ENCODE data around the gene SRSF12. TPM values are rescaled to one million over a fixed set of nuclear protein-coding genes. Genes with fewer than 3 reads are reported as not detected.
"Not testable (repeated sequence)": the region's sequence is repeated elsewhere in the genome, so short reads cannot be mapped to it uniquely, and the experiment has no call there.

Gene SRSF12
- total RNA-seq, 6 donors from 2014 or later: 0.10 to 0.89 (median 0.23) TPM; not detected in 1

GRCh38 chr6:89138173-89138572 is 20.3 kb upstream of the SRSF12 start:
- H3K9me3 ChIP-seq: no peaks in the 10 kb centered on the region
- WGBS, 2 donors: 87 to 89% methylated on average over 2 of the region's 2 CpGs

GRCh38 chr6:89134723-89135122 is 16.9 kb upstream of the SRSF12 start:
- DNase-seq: no peak
- no peaks in the 10 kb centered on the region for H3K36me3 ChIP-seq
- no peak for ATAC-seq (ENCODE audit: low FRiP score in 2 of 2)
- TF ChIP-seq CTCF (IDR thresholded peaks at IDR 0.05) (no peak), POLR2AphosphoS5 (IDR thresholded peaks at IDR 0.05) (no peak), POLR2A (IDR thresholded peaks at IDR 0.05) (no peak), EP300 (IDR thresholded peaks at IDR 0.05) (no peak)
- H3K27me3 ChIP-seq: no peaks in the 10 kb centered on the region
- H3K9me3 ChIP-seq: no peaks in the 10 kb centered on the region
- no peak overlapping the region for H3K4me3 ChIP-seq
- H3K4me1 ChIP-seq: no peaks in the 10 kb centered on the region
- WGBS, 2 donors: 83 to 99% methylated on average over 3 of the region's 3 CpGs
- H3K27ac ChIP-seq: no peak overlapping the region

More at GRCh38 chr6:89138173-89138572, 20.3 kb upstream of the SRSF12 start:
- H3K4me3 ChIP-seq: no peak overlapping the region
- DNase-seq (no peak), ATAC-seq (ENCODE audit: low FRiP score in 2 of 2) (no peak)
- TF ChIP-seq POLR2A (IDR thresholded peaks at IDR 0.05): no peak
- TF ChIP-seq EP300 (IDR thresholded peaks at IDR 0.05): no peak
- TF ChIP-seq POLR2AphosphoS5 (IDR thresholded peaks at IDR 0.05): no peak
- TF ChIP-seq CTCF (IDR thresholded peaks at IDR 0.05): no peak
- H3K27me3 ChIP-seq: no peaks in the 10 kb centered on the region
- no peak overlapping the region for H3K27ac ChIP-seq
- H3K4me1 ChIP-seq: no peaks in the 10 kb centered on the region
- H3K36me3 ChIP-seq: no peaks in the 10 kb centered on the region

- ATAC-seq (ENCODE audit: low FRiP score in 2 of 2): no peak
- H3K36me3 ChIP-seq: no peaks in the 10 kb centered on the region
- no peak overlapping the region for H3K27ac ChIP-seq
- no peak for DNase-seq
- no peaks in the 10 kb centered on the region for H3K27me3 ChIP-seq
- H3K4me1 ChIP-seq: no peaks in the 10 kb centered on the region
- H3K4me3 ChIP-seq: no peak overlapping the region
- H3K9me3 ChIP-seq: no peaks in the 10 kb centered on the region
- whole genome bisulfite sequencing, 2 donors: 90 to 95% methylated on average over 9 of the region's 9 CpGs
- TF ChIP-seq CTCF (IDR thresholded peaks at IDR 0.05) (no peak), EP300 (IDR thresholded peaks at IDR 0.05) (no peak), POLR2A (IDR thresholded peaks at IDR 0.05) (no peak), POLR2AphosphoS5 (IDR thresholded peaks at IDR 0.05) (no peak)
Measured at GRCh38 chr6:89133981-89134380, 16.1 kb upstream of the SRSF12 start.

- Histone ChIP-seq H3K9me3 (peaks cover 0 to 5% (median 0%) of the 10 kb centered on the region in 4 donors), H3K4me3 (no peak overlapping the region), H3K4me1 (no peaks in the 10 kb centered on the region), H3K27me3 (no peaks in the 10 kb centered on the region), H3K27ac (no peak overlapping the region), H3K36me3 (no peaks in the 10 kb centered on the region)
- WGBS, 2 donors: 64 to 72% methylated on average over 2 of the region's 2 CpGs
- no peak for ATAC-seq (ENCODE audit: low FRiP score in 2 of 2)
- no peak for DNase-seq
- no peak for TF ChIP-seq EP300 (IDR thresholded peaks at IDR 0.05)
- TF ChIP-seq CTCF (IDR thresholded peaks at IDR 0.05): no peak
- TF ChIP-seq POLR2A (IDR thresholded peaks at IDR 0.05): no peak
- TF ChIP-seq POLR2AphosphoS5 (IDR thresholded peaks at IDR 0.05): no peak
Measured at GRCh38 chr6:89132057-89132456, 14.2 kb upstream of the SRSF12 start.

- Histone ChIP-seq H3K4me1 (no peaks in the 10 kb centered on the region), H3K36me3 (no peaks in the 10 kb centered on the region), H3K27ac (no peak overlapping the region), H3K4me3 (no peak overlapping the region), H3K27me3 (no peaks in the 10 kb centered on the region), H3K9me3 (peaks cover 0 to 5% (median 0%) of the 10 kb centered on the region in 4 donors)
- no peak for ATAC-seq (ENCODE audit: low FRiP score in 2 of 2)
- TF ChIP-seq POLR2AphosphoS5 (IDR thresholded peaks at IDR 0.05): no peak
- no peak for TF ChIP-seq CTCF (IDR thresholded peaks at IDR 0.05)
- TF ChIP-seq POLR2A (IDR thresholded peaks at IDR 0.05): no peak
- no peak for TF ChIP-seq EP300 (IDR thresholded peaks at IDR 0.05)
- no peak for DNase-seq
- 87 to 92% methylated on average over 3 of the region's 3 CpGs for WGBS, 2 donors
Measured at GRCh38 chr6:89131599-89131998, 13.7 kb upstream of the SRSF12 start.

- ATAC-seq (ENCODE audit: low FRiP score in 2 of 2); H3K27me3 ChIP-seq; H3K27ac ChIP-seq; DNase-seq; H3K4me1 ChIP-seq; H3K9me3 ChIP-seq; H3K4me3 ChIP-seq; H3K36me3 ChIP-seq: not testable (repeated sequence)
- 63 to 100% methylated on average over 2 of the region's 2 CpGs for WGBS, 2 donors
Measured at GRCh38 chr6:89128256-89128671, 10.4 kb upstream of the SRSF12 start.

Data from upper lobe of left lung (tissue), 6 donors.